Posterior vena cava (tissue), 2 donors: ENCODE measurements around the gene VIL1. TPM values are rescaled to one million over a fixed set of nuclear protein-coding genes. Genes with fewer than 3 reads are reported as not detected.
A peak's percentile ranks its signal among the peaks of the same experiment; 100 is the strongest.

Experiments used
- DNase-seq: peaks from one replicate; pipeline ENCODE4 v3.0.0-alpha.2; 2020; ENCODE audit warnings: low spot score
- intact Hi-C, 2 donors: fragments of 100-400 bp; cut with DNase I; formaldehyde crosslinking; loops; one replicate each; pipeline versions ENCODE4 v1.14.1 to v1.14.2; 2022 to 2023
- total RNA-seq, 2 donors: library from RNA; stranded (reverse); fragmentation: NEBNext Ultra II Directional; extraction: Animal tissue kit (Norgen Biotek cat#: 25700); gene quantifications; one replicate each; pipeline ENCODE4 v1.2.1, GENCODE V29; 2021
- donor health status: DM: yes; HTN: yes; CAD: no.
- donor health status: DM: yes; HTN: yes; CAD: no.

The VIL1 gene
- total RNA-seq, 2 donors from 2014 or later = not detected

DNA sequence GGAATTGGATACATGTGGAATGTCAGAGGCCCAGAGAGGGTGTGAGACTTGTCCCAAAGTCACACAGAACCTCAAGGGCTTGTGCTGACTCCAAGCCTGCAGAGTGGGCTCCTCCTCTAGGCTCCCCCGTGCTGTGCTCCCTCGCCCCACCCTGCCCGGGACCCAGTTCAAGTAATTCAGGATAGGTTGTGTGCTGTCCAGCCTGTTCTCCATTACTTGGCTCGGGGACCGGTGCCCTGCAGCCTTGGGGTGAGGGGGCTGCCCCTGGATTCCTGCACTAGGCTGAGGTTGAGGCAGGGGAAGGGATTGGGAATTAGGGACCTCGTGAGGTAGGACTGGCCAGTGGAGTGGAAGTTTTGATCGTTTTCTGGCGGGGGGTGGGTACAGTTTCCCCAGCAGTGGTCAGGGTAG, 16.4 kb upstream of the VIL1 start:
- intact Hi-C loops = loop anchor here in 1 of 2 donors (10.0 kb wide), 1 partner anchor 62 kb away; no protein-coding TSS in a partner anchor
- no peak for DNase-seq

DNA sequence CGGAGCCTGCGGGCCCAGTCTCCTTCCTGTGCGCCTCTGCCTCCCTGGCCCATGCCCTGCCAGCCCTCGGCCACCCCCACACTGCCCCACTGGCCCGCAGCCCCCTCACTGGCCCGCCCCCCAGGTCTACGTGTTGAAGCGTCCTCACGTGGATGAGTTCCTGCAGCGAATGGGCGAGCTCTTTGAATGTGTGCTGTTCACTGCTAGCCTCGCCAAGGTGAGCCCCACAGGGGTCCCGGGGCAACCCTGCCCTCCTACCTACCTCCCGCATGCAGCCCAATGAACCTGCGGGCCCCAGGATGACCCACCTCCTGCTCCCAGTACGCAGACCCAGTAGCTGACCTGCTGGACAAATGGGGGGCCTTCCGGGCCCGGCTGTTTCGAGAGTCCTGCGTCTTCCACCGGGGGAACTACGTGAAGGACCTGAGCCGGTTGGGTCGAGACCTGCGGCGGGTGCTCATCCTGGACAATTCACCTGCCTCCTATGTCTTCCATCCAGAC, 16.0 kb upstream of the VIL1 start:
- intact Hi-C loops = loop anchor here in 1 of 2 donors (10.0 kb wide), 1 partner anchor 62 kb away; no protein-coding TSS in a partner anchor

DNA sequence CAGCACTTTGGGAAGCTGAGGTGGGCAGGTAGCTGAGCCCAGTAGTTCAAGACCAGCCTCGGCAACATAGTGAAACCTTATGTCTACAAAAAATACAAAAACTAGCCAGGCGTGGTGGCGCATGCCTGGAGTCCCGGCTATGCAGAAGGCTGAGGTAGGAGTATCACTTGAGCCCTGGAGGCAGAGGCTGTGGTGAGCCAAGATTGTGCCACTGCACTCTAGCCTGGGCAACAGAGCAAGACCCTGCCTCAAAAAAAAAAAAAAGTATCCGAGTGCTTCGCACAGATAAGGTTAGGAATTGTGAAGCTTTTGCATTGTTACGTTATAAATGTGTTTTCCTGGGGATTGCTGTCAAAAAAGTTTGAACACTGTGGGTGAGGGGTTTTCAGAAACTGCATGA, 15.1 kb upstream of the VIL1 start:
- intact Hi-C loops = loop anchor here in 1 of 2 donors (10.0 kb wide), 1 partner anchor 61 kb away; no protein-coding TSS in a partner anchor
- no peak for DNase-seq

More for the DNA sequence above, 16.0 kb upstream of the VIL1 start:
- DNase-seq = no peak

DNA sequence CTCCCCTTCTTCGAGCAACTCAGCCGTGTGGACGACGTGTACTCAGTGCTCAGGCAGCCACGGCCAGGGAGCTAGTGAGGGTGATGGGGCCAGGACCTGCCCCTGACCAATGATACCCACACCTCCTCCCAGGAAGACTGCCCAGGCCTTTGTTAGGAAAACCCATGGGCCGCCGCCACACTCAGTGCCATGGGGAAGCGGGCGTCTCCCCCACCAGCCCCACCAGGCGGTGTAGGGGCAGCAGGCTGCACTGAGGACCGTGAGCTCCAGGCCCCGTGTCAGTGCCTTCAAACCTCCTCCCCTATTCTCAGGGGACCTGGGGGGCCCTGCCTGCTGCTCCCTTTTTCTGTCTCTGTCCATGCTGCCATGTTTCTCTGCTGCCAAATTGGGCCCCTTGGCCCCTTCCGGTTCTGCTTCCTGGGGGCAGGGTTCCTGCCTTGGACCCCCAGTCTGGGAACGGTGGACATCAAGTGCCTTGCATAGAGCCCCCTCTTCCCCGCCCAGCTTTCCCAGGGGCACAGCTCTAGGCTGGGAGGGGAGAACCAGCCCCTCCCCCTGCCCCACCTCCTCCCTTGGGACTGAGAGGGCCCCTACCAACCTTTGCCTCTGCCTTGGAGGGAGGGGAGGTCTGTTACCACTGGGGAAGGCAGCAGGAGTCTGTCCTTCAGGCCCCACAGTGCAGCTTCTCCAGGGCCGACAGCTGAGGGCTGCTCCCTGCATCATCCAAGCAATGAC, 14.4 kb upstream of the VIL1 start:
- DNase-seq = no peak
- intact Hi-C loops = loop anchor here in 1 of 2 donors (10.0 kb wide), 1 partner anchor 60 kb away; no protein-coding TSS in a partner anchor

DNA sequence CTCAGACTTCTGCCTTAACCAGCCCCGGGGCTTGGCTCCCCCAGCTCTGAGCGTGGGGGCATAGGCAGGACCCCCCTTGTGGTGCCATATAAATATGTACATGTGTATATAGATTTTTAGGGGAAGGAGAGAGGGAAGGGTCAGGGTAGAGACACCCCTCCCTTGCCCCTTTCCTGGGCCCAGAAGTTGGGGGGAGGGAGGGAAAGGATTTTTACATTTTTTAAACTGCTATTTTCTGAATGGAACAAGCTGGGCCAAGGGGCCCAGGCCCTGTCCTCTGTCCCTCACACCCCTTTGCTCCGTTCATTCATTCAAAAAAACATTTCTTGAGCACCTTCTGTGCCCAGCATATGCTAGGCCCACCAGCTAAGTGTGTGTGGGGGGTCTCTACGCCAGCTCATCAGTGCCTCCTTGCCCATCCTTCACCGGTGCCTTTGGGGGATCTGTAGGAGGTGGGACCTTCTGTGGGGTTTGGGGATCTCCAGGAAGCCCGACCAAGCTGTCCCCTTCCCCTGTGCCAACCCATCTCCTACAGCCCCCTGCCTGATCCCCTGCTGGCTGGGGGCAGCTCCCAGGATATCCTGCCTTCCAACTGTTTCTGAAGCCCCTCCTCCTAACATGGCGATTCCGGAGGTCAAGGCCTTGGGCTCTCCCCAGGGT, 13.7 kb upstream of the VIL1 start:
- DNase-seq = no peak
- intact Hi-C loops = loop anchor here in 1 of 2 donors (10.0 kb wide), 1 partner anchor 60 kb away; no protein-coding TSS in a partner anchor

DNA sequence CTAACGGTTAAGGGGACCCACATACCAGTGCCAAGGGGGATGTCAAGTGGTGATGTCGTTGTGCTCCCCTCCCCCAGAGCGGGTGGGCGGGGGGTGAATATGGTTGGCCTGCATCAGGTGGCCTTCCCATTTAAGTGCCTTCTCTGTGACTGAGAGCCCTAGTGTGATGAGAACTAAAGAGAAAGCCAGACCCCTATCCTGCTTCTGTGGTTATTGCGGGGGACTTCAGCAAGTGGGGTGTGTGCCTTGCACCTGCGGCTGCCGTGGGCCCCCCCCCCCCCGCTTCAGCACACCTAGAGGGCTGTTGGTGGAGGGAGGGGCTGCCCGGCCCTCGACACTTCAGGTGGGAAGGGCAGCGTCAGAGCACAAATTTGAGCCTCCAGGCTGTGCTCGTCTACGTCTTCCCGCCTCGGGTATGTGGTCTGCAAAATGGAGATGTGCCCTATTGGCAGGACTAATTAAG, 13.1 kb upstream of the VIL1 start:
- intact Hi-C loops = loop anchor here in 1 of 2 donors (10.0 kb wide), 1 partner anchor 59 kb away; no protein-coding TSS in a partner anchor
- no peak for DNase-seq

DNA sequence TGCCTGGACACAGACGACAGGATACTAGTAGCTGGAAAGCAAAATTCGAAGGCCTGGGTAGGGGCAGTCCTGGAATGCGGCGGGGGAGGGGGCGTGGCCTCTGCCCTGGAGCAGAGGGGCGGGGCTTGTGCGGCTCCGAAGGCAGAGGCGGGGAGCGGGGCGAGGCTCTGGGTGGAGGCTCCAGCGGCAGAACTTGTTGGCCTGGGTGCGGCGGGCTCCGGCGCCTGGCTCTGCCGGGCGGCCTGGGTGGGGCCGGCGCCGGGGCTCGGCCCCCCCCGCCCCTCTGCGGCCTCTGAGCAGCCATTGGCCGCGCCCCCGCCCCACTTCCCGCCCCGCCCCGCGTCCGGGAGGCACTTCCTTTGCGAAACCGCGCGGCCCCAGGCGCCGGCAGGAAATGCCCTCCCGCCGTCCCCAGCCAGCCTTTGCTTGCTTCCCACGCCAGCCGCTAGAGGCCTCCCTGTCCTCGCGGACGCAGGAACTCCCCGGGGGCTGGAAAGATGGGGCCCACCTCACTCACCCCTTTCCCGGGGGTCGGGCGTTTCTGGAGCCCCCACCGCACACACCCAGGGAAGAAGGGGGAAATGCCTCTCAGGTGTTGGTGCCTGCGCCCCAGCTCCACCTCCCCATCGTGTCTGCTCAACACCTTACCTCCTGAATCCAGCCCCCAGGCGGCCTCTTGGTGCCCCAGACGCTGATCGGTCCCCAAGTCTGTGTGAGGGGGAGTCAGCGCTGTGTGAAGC, 12.5 kb upstream of the VIL1 start:
- DNase-seq = peak; percentile 99
- intact Hi-C loops = loop anchor here in 1 of 2 donors (10.0 kb wide), 1 partner anchor 58 kb away; no protein-coding TSS in a partner anchor

DNA sequence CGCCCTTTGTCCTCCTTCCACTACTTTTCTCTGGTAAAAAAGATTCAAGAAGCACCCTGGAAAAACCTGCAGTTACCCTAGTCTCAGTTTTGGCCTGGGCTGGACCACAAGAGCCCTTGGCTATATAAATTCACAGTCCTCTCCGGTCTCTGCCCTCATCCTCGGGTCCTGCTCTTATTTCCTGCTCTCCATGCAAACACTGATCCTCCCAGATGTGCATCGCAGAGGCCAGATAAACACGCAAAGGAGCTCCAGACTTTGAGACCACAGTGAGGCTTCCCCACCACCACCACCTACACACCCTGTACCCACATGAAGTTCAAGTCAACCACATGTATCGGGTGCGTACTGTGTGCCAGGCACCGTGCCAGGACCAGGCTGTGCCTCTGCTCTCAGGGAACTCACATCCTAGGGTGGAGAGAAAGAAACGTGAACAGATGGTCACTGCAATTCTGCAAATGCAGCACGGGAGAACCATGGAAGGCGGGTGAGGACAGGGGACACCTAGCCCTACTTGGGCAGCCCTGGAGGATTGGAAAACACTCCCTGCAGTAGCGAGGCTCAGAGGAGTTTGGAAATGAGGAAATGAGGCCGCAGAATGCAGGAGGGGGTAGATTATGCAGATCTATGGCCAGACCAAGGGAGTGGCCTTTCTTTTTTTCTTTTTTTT, 11.8 kb upstream of the VIL1 start:
- intact Hi-C loops = loop anchor here in 1 of 2 donors (10.0 kb wide), 1 partner anchor 58 kb away; no protein-coding TSS in a partner anchor
- no peak for DNase-seq

DNA sequence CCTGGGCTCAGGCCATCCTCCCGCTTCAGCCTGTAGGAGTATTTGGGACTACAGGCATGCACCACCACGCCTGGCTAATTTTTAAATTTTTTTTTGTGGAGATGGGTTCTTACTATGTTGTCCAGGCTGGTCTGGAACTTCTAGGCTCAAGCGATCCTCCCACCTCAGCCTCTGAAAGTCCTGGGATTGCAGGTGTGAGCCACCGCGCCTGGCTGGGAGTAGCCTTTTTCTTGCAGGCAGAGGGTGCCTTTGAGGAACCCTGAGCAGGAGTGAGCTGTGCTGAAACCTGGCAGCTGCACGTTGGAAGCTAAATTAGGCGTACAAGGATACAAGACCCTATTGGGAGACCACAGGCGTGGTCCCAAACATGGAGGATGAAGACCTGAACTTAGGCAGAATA, 11.2 kb upstream of the VIL1 start:
- DNase-seq = no peak
- intact Hi-C loops = loop anchor here in 1 of 2 donors (10.0 kb wide), 1 partner anchor 57 kb away; no protein-coding TSS in a partner anchor

DNA sequence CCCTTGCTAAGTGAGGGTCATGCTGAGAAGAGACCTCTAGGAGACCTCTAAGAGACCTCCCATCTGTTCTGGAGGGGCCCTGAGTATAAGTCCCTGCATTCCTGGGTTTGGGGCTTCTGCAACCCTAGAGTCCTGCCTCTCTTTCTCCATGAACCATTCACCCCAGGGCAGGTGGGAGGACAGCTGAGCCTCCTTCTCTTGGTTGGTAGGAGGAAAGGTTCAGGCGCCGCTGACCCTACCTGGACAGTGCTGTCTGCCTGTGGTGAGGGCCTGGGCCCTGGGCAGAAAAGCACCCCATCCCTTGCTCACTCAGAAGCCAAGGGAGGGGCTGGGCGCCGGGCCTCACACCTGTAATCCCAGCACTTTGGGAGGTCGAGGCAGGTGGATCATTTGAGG, 604 bp upstream of the VIL1 start:
- DNase-seq = no peak
- intact Hi-C loops = no loop called here

DNA sequence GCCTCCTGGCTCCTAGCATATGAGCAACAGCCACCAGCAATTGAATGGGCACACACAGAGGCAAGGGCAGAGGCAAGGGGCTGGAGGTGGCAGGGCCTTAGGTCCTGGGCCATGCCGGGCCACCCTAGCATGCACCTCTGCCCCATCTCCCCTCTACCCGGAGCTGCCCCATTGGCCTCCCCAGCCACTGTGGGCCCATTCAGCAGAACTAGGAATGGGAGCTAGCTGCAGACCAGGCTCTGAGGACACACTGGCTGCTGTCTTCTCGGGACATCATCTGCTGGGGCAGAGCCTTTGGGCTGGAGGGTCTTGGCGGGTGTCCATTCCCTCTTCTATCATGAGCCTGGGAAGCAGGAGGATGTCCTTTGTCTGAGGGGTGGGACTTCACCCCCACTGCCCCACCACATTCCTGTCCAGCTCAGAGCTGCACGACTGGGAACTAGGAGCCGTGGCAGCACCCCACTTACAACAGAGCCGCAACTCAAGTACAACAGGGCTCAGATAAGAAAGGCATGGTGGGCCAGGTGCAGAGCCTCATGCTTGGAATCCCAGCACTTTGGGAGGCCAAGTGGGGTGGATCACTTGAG, 800 bp downstream of the VIL1 start:
- DNase-seq = no peak
- intact Hi-C loops = loop anchor here in 1 of 2 donors (10.0 kb wide), 1 partner anchor 225 kb away; no protein-coding TSS in a partner anchor

DNA sequence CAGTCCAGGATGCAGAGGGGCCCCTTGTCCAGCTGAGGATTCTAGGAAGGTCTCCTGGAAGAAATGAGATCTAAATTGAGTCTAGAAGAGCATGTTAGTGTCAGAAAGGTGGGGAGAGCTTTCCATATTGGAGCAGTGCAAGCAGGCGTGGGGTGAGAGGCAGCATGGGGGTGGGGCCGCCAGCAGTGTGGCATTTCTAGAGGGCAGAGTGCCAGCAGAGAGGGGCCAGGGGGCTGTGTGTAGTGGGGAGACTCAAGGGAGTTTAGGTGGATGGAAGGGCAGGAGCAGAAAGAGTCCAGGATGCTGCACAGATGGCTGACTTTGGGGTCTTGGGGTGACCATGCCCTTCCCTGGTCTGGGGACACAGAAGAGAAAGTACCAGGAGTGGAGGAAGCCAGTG, 2.1 kb downstream of the VIL1 start:
- no peak for DNase-seq
- intact Hi-C loops = loop anchor here in 1 of 2 donors (10.0 kb wide), 1 partner anchor 224 kb away; no protein-coding TSS in a partner anchor

DNA sequence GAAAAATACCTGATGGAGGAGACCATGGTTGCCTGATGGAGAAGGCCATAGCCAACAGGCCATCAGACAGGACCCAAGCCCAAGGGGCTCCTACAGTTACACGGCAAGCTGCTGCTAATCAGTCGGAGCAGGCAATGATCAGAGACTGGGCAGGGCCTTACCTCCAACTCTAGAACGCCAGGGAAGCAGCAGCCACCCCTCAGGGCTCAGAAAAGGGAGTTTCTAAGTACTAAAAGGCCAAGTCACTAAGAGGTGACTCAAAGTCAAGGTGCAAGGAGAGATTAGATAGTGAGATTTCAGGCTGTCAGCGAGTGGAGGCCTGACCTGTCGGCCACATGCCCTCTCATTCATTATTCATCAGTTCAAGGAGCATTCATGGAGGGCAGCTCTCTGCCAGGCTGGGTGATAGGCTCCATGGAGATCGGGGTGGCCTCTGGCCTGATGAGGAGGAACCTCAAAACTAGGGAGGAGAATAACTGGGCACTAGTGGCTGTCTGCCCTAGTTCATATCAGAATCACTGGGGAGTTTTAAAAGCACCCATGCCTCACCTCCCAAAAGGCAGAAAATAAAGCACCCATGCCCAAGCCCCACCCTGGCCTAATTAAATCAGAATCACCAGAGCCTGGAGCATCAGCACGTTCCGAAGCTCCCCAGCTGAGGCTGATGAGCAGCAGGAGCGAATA, 3.6 kb downstream of the VIL1 start:
- DNase-seq = no peak
- intact Hi-C loops = loop anchor here in 1 of 2 donors (10.0 kb wide), 1 partner anchor 222 kb away; no protein-coding TSS in a partner anchor

DNA sequence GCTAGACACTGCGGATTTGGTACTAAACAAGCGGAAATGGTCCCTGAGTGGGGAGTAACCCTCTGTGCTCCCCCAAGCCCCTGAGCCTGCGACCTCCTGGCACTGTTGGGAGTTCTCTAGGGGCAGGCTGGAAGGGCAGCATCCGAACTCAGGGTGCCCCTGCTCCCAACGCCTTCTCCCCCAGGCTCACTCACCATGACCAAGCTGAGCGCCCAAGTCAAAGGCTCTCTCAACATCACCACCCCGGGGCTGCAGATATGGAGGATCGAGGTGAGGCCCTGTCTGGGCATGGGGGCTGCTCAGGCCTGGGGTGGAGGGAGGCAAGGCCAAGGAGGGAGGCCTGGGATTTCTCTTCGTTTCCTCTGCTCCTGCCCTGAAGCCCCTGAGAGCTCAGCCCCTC, 4.7 kb downstream of the VIL1 start:
- intact Hi-C loops = loop anchor here in 1 of 2 donors (10.0 kb wide), 1 partner anchor 221 kb away; no protein-coding TSS in a partner anchor

DNA sequence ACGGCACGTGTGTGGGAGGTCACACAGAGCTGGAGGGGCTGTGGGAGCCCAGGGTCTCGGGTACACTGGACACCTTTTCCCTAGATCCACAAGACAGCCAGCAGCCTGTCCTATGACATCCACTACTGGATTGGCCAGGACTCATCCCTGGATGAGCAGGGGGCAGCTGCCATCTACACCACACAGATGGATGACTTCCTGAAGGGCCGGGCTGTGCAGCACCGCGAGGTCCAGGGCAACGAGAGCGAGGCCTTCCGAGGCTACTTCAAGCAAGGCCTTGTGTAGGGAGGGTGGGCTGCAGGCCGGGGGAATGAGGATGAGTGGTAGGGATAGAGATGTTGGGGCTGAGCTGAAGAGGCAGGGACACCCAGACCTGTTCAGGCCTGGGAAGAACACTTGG, 6.6 kb downstream of the VIL1 start:
- no peak for DNase-seq

More for the DNA sequence above, 4.7 kb downstream of the VIL1 start:
- DNase-seq = no peak

DNA sequence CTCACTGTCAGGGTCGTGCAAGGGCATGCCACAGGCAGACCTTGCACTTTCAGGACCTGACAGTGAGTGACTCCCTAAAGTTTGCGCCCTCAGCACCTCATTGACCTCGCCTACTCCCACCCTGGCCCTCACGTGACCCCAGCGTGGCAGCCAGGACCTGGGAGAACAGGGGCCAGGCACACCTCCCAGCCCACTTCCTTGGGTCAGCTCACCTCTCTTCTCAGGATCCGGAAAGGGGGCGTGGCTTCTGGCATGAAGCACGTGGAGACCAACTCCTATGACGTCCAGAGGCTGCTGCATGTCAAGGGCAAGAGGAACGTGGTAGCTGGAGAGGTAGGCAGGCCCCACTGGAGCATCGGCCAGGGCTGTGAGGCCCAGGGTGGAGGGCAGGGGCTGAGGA, 8.8 kb downstream of the VIL1 start:
- DNase-seq = peak; percentile 64

More for the DNA sequence above, 6.6 kb downstream of the VIL1 start:
- intact Hi-C loops = loop anchor here in 1 of 2 donors (10.0 kb wide), 1 partner anchor 219 kb away; no protein-coding TSS in a partner anchor

More for the DNA sequence above, 8.8 kb downstream of the VIL1 start:
- intact Hi-C loops = loop anchor here in 1 of 2 donors (10.0 kb wide), 1 partner anchor 217 kb away; no protein-coding TSS in a partner anchor
